Activated CD8-positive, alpha-beta T cell treated with anti-CD3 and anti-CD28 coated beads for 36 hours (primary cell): ENCODE results near the gene HSPA9. TPM values are rescaled to one million over a fixed set of nuclear protein-coding genes. Genes with fewer than 3 reads are reported as not detected.

Source experiments
- ATAC-seq: fragments of 200-7000 bp; cut with Tn5 transposase; one replicate; pipeline ENCODE4 v1.10.0; 2021; ENCODE audit warnings: mild to moderate bottlenecking, moderate library complexity
- CTCF ChIA-PET: fragments of 350-600 bp; sonication (Branson Sonifier 250); formaldehyde crosslinking; loops from one replicate; lab custom pipeline; 2021; ENCODE audit warnings: antibody characterized with exemption; lab: Charles Lee
- POLR2A ChIA-PET: fragments of 350-600 bp; sonication (Branson Sonifier 250); formaldehyde crosslinking; loops from one replicate; lab custom pipeline; 2021; ENCODE audit warnings: antibody characterized with exemption; lab: Charles Lee
- DNase-seq: peaks from one replicate; pipeline ENCODE4 v3.0.0-alpha.2; 2020
- H3K27ac Mint-ChIP-seq: one replicate; pipeline ENCODE4 v1.8.0; 2021; ENCODE audit warnings: mild to moderate bottlenecking, mixed read lengths
- H3K27me3 Mint-ChIP-seq: one replicate; pipeline ENCODE4 v1.8.0; 2021; ENCODE audit warnings: mixed read lengths
- H3K36me3 Mint-ChIP-seq: one replicate; pipeline ENCODE4 v1.8.0; 2021; ENCODE audit warnings: low read depth, mixed read lengths
- H3K4me1 Mint-ChIP-seq: one replicate; pipeline ENCODE4 v1.8.0; 2021; ENCODE audit warnings: low read depth, mixed read lengths
- H3K4me3 Mint-ChIP-seq: one replicate; pipeline ENCODE4 v1.8.0; 2021; ENCODE audit warnings: mild to moderate bottlenecking, moderate library complexity, mixed read lengths
- H3K9me3 Mint-ChIP-seq: one replicate; pipeline ENCODE4 v1.8.0; 2021; ENCODE audit warnings: mixed read lengths
- intact Hi-C: fragments of 100-400 bp; cut with micrococcal nuclease; formaldehyde crosslinking; loops from one replicate; pipeline ENCODE4 v1.10.0; 2022
- total RNA-seq, 2 experiments: library from RNA; stranded (reverse); gene quantifications; one replicate each; pipeline ENCODE4 v1.2.3, GENCODE V29; 2021
- TF ChIP-seq, protein P1 (sequence below): fragments of 200-600 bp; IDR thresholded peaks from one replicate; pipeline ENCODE4 v1.8.0; 2022; ENCODE audit warnings: antibody characterized with exemption, mild to moderate bottlenecking

The HSPA9 gene
- total RNA-seq, 2 experiments from 2014 or later, result 426 to 442 TPM

DNA sequence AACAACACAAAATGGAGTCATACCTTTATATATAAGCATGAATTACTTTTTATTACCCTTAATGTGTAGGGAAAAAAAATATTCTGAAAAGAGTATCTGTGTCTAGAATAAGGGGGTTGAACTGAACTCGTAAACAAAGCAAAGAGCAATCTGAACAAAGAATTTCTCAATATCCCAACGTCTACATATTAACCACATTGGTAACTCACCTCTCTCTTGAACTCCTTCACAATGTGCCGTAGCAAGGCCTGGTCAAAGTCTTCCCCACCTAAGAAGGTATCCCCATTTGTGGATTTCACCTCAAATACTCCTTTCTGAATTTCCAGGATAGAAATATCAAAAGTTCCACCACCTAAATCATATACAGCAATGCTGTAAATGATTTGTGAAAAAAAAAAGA, 8.4 kb downstream of the HSPA9 start:
- no peak for ATAC-seq
- Mint-ChIP-seq H3K4me3 (no peak overlapping the region), H3K4me1 (peaks cover 74% of the 10 kb centered on the region), H3K27me3 (no peaks in the 10 kb centered on the region), H3K27ac (peak overlapping the region; percentile 69), H3K9me3 (no peaks in the 10 kb centered on the region), H3K36me3 (peaks cover 78% of the 10 kb centered on the region)
- DNase-seq, result no peak
- TF ChIP-seq, protein P1, sequence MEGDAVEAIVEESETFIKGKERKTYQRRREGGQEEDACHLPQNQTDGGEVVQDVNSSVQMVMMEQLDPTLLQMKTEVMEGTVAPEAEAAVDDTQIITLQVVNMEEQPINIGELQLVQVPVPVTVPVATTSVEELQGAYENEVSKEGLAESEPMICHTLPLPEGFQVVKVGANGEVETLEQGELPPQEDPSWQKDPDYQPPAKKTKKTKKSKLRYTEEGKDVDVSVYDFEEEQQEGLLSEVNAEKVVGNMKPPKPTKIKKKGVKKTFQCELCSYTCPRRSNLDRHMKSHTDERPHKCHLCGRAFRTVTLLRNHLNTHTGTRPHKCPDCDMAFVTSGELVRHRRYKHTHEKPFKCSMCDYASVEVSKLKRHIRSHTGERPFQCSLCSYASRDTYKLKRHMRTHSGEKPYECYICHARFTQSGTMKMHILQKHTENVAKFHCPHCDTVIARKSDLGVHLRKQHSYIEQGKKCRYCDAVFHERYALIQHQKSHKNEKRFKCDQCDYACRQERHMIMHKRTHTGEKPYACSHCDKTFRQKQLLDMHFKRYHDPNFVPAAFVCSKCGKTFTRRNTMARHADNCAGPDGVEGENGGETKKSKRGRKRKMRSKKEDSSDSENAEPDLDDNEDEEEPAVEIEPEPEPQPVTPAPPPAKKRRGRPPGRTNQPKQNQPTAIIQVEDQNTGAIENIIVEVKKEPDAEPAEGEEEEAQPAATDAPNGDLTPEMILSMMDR, result no peak
- ChIA-PET CTCF (interaction anchor here (1.1 to 4.0 kb wide), 4 partner anchors 9 to 63 kb away, joined by 4 to 20 read pairs (median 10); partner anchors contain the start of gene HSPA9), POLR2A (interaction anchor here (0.9 to 6.0 kb wide), 8 partner anchors 8 to 221 kb away, joined by 3 to 37 read pairs (median 5); partner anchors contain the start of genes ETF1 and HSPA9)
- intact Hi-C loops, result no loop called here

DNA sequence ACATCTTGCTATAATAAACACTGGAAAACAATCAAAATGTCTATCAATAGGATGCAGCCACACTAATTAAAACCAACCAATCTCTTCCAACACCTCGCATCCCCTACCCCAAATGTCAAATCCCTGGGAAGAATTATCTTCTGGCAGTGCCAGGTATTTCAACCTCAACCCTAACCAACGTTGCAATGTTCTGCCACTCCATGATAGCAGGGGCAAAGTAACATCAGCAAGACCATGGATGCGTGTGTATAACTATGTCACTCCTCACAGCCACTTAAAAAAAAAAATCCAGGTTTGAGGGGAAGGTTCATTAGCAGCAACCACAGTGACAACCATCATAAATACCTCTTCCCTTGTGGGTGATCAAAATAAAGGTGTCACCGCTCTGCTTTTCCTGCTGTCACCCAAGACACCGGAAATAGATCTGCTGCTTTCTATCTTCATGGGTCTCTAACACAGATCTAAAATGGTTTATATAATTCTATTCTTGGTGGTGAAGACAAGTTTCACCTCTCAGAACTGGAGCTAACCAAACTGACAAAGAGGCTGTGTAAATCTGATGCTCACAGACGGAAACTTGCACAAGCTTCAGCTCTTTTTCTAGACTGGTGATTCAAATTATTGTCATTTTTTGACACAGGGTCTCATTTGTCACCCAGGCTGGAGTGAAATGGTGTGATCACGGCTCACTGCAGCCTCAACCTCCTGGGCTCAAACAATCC, 9.9 kb downstream of the HSPA9 start:
- DNase-seq, result no peak
- POLR2A ChIA-PET, result interaction anchor here (0.9 to 6.0 kb wide), 9 partner anchors 9 to 22 kb away, joined by 3 to 37 read pairs (median 6); partner anchors contain the start of genes ETF1 and HSPA9
- CTCF ChIA-PET, result interaction anchor here (0.8 to 4.0 kb wide), 4 partner anchors 9 to 62 kb away, joined by 3 to 20 read pairs (median 5); no protein-coding TSS in a partner anchor
- peak; percentile 69 for ATAC-seq
- TF ChIP-seq, protein P1, result no peak
- Mint-ChIP-seq H3K4me1 (peaks cover 71% of the 10 kb centered on the region), H3K4me3 (no peak overlapping the region), H3K27ac (peak overlapping the region; percentile 80), H3K27me3 (no peaks in the 10 kb centered on the region), H3K9me3 (no peaks in the 10 kb centered on the region), H3K36me3 (peaks cover 79% of the 10 kb centered on the region)
- intact Hi-C loops, result no loop called here

GRCh38 chr5:138564242-138564641, 11.0 kb downstream of the HSPA9 start:
- H3K36me3 Mint-ChIP-seq, result peaks cover 80% of the 10 kb centered on the region
- H3K27me3 Mint-ChIP-seq, result no peaks in the 10 kb centered on the region
- H3K27ac Mint-ChIP-seq, result peak overlapping the region; percentile 80
- no peak for DNase-seq
- ATAC-seq, result no peak
- peaks cover 71% of the 10 kb centered on the region for H3K4me1 Mint-ChIP-seq
- H3K9me3 Mint-ChIP-seq, result no peaks in the 10 kb centered on the region
- POLR2A ChIA-PET, result interaction anchor here (1.3 to 6.0 kb wide), 3 partner anchors 10 to 20 kb away, joined by 3 to 27 read pairs (median 17); partner anchors contain the start of gene HSPA9
- TF ChIP-seq, protein P1, result no peak
- intact Hi-C loops, result no loop called here
- CTCF ChIA-PET, result interaction anchor here (2.3 kb wide), 1 partner anchor 16 kb away, joined by 9 read pairs; no protein-coding TSS in a partner anchor
- H3K4me3 Mint-ChIP-seq, result no peak overlapping the region

DNA sequence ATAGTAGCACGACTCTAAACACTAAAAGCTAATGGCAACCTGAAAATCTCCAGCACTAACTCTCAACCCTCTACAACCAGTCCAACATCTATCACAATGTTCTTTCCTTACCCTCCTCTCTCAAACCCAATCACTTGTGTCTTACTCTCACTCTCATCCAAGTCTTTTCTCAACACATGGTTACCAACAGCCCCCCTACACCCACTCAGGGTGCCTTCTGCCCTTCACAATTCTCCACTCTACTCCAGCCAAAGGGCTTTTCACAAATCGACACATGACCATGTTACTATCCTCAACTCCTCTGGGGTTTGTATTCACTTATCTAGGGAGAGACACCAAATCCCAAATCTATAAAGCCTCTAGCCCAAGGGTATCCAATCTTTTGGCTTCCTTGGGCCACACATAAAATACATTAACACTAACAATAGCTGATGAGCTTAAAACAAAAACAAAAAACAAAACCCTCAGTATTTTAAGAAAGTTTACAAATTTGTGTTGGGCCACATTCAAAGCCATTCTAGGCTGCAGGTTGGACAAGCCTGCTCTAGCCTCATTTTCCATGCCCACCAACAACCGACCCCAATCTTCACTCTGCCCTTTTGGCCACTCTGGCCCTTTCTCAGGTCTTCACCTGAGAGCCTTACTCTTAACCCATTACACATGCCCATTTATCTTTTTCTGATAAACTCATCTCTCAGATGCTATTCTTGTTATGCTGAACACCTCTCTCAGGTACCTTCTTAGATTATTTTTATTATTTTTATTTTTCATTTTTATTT, 11.7 kb downstream of the HSPA9 start:
- ATAC-seq, result no peak
- H3K9me3 Mint-ChIP-seq, result no peaks in the 10 kb centered on the region
- H3K27me3 Mint-ChIP-seq, result no peaks in the 10 kb centered on the region
- peaks cover 80% of the 10 kb centered on the region for H3K36me3 Mint-ChIP-seq
- intact Hi-C loops, result no loop called here
- CTCF ChIA-PET, result interaction anchor here (1.2 to 2.3 kb wide), 2 partner anchors 12 to 15 kb away, joined by 3 to 9 read pairs; no protein-coding TSS in a partner anchor
- no peak overlapping the region for H3K4me3 Mint-ChIP-seq
- TF ChIP-seq, protein P1, result no peak
- H3K27ac Mint-ChIP-seq, result peak overlapping the region; percentile 78
- no peak for DNase-seq
- peaks cover 67% of the 10 kb centered on the region for H3K4me1 Mint-ChIP-seq
- POLR2A ChIA-PET, result interaction anchor here (1.2 to 6.0 kb wide), 5 partner anchors 9 to 20 kb away, joined by 3 to 27 read pairs (median 5); partner anchors contain the start of gene HSPA9
